ENCODE data around the gene PGR. TPM values are rescaled to one million over a fixed set of nuclear protein-coding genes. Genes with fewer than 3 reads are reported as not detected.

PGR gene
- polyA plus RNA-seq, 1 of the 3 experiments (the other 2 are of a cell fraction), result not detected

DNA sequence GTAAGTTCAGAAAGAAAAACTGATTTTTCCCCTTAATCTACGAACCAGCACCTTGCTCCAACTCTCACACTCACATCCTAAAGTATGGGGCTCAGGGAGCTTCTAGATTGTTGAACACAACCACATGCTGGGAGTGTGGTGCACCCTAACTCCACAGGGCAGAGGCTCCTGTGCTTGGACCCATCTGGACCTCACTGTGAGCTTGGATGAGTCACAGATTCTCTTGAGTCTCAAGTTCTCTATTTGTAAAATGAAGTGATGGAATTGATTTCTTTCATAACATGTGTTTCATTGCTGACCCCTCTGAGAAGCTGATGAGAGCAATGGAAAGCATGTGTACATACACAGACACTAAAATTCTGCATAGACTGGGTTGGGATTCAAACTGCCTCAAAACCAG, 109.7 kb downstream of the PGR start:
- Histone ChIP-seq H3K4me1 (ENCODE audit: control insufficient read depth in 1 of 2, insufficient read depth in 2 of 2, low read depth in 1 of 2, low read length in 1 of 2) (no peaks in the 10 kb centered on the region), H3K9me3 (no peaks in the 10 kb centered on the region), H3K4me2 (no peak overlapping the region), H3F3A (replicated peaks; ENCODE audit: insufficient read depth) (no peaks in the 10 kb centered on the region), H3K9ac (no peak overlapping the region), H3K27ac (ENCODE audit: low read depth in 2 of 2, low read length in 1 of 2) (no peak overlapping the region), H3K9me2 (no peaks in the 10 kb centered on the region), H3K79me2 (ENCODE audit: insufficient read depth) (no peaks in the 10 kb centered on the region), H3K36me3 (replicated peaks in 1 of 2; ENCODE audit: control insufficient read depth in 1 of 2, insufficient read depth in 2 of 2, low read length in 1 of 2) (no peaks in the 10 kb centered on the region), H3K27me3 (ENCODE audit: insufficient read depth) (no peaks in the 10 kb centered on the region), H4K20me1 (ENCODE audit: insufficient read depth) (no peaks in the 10 kb centered on the region), H2AFZ (ENCODE audit: low read depth) (no peak overlapping the region), H3K4me3 (ENCODE audit: low read depth in 2 of 2, low read length in 1 of 2) (no peak overlapping the region)
- TF ChIP-seq RFX5 (IDR thresholded peaks at IDR 0.05; ENCODE audit: low read length) (no peak), GATA2 (CRISPR knock-in tag; IDR thresholded peaks at IDR 0.05) (no peak), GABPA (IDR thresholded peaks at IDR 0.05; ENCODE audit: low read depth) (no peak), EP300 (IDR thresholded peaks at IDR 0.05; ENCODE audit: borderline replicate concordance in 1 of 2, low read depth in 1 of 2, low read length in 1 of 2) (no peak), MEF2A (IDR thresholded peaks at IDR 0.05; ENCODE audit: borderline replicate concordance, low read depth) (no peak), RAD21 (IDR thresholded peaks at IDR 0.05; ENCODE audit: low read length) (no peak), EZH2phosphoT487 (IDR thresholded peaks at IDR 0.05; ENCODE audit: borderline replicate concordance, low read depth) (no peak), ELF1 (IDR thresholded peaks at IDR 0.05) (no peak), POLR2AphosphoS5 (IDR thresholded peaks at IDR 0.05; ENCODE audit: low read depth, low read length) (no peak), TCF12 (IDR thresholded peaks at IDR 0.05) (no peak)
- TF ChIP-seq, protein P1, sequence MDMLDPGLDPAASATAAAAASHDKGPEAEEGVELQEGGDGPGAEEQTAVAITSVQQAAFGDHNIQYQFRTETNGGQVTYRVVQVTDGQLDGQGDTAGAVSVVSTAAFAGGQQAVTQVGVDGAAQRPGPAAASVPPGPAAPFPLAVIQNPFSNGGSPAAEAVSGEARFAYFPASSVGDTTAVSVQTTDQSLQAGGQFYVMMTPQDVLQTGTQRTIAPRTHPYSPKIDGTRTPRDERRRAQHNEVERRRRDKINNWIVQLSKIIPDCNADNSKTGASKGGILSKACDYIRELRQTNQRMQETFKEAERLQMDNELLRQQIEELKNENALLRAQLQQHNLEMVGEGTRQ (IDR thresholded peaks at IDR 0.05; ENCODE audit: borderline replicate concordance, low read depth, low read length), result no peak
- TF ChIP-seq, protein P2, sequence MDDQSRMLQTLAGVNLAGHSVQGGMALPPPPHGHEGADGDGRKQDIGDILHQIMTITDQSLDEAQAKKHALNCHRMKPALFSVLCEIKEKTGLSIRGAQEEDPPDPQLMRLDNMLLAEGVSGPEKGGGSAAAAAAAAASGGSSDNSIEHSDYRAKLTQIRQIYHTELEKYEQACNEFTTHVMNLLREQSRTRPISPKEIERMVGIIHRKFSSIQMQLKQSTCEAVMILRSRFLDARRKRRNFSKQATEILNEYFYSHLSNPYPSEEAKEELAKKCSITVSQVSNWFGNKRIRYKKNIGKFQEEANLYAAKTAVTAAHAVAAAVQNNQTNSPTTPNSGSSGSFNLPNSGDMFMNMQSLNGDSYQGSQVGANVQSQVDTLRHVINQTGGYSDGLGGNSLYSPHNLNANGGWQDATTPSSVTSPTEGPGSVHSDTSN (IDR thresholded peaks at IDR 0.05), result no peak
- TF ChIP-seq, protein P3, sequence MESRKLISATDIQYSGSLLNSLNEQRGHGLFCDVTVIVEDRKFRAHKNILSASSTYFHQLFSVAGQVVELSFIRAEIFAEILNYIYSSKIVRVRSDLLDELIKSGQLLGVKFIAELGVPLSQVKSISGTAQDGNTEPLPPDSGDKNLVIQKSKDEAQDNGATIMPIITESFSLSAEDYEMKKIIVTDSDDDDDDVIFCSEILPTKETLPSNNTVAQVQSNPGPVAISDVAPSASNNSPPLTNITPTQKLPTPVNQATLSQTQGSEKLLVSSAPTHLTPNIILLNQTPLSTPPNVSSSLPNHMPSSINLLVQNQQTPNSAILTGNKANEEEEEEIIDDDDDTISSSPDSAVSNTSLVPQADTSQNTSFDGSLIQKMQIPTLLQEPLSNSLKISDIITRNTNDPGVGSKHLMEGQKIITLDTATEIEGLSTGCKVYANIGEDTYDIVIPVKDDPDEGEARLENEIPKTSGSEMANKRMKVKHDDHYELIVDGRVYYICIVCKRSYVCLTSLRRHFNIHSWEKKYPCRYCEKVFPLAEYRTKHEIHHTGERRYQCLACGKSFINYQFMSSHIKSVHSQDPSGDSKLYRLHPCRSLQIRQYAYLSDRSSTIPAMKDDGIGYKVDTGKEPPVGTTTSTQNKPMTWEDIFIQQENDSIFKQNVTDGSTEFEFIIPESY (IDR thresholded peaks at IDR 0.05; ENCODE audit: borderline replicate concordance, low read depth), result no peak
- DNase-seq, result no peak
- 0% methylated on average over 1 of the region's 1 CpG for WGBS (ENCODE audit: low lambda C conversion rate)
- ChIA-PET CTCF (no interaction called here), POLR2A (no interaction called here)

DNA sequence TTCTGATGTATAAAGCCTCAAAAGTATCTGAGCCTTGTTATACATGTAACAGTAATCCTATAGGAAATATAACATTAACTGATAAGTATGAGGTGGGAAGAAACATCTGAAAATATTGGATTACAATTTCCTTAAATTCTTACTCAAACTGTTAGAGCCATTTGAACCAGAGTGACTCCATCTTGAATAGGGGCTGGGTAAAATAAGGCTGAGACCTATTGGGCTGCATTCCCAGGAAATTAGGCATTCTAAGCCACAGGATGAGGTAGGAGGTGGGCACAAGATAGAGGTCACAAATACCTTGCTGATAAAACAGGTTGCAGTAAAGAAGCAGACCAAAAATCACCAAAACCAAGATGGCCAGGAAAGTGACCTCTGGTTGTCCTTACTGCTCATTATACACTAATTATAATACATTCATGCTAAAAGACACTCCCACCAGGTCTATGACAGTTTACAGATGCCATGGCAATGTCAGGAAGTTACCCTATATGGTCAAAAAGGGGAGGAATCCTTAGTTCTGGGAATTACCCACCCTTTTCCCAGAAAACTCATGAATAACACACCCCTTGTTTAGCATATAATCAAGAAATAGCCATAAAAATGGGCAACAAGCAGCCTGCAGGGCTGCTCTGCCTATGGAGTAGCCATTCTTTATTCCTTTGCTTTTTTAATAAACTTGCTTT, 114.9 kb downstream of the PGR start:
- H3K27me3 ChIP-seq (ENCODE audit: insufficient read depth), result no peaks in the 10 kb centered on the region
- H3K4me1 ChIP-seq (ENCODE audit: control insufficient read depth in 1 of 2, insufficient read depth in 2 of 2, low read depth in 1 of 2, low read length in 1 of 2), result no peaks in the 10 kb centered on the region
- no peaks in the 10 kb centered on the region; the same call in 1 of the 2 replicates for H3K9me2 ChIP-seq
- H4K20me1 ChIP-seq (ENCODE audit: insufficient read depth), result no peaks in the 10 kb centered on the region
- no peak overlapping the region for H2AFZ ChIP-seq (ENCODE audit: low read depth)
- no peak overlapping the region for H3K4me3 ChIP-seq (ENCODE audit: low read depth in 2 of 2, low read length in 1 of 2)
- H3K4me2 ChIP-seq, result no peak overlapping the region
- no peak for DNase-seq
- H3K79me2 ChIP-seq (ENCODE audit: insufficient read depth), result no peaks in the 10 kb centered on the region
- ChIA-PET POLR2A (no interaction called here), CTCF (interaction anchor here (1.1 kb wide), 1 partner anchor 11 kb away, joined by 3 read pairs; no protein-coding TSS in a partner anchor)
- no peak overlapping the region for H3K27ac ChIP-seq (ENCODE audit: low read depth in 2 of 2, low read length in 1 of 2)
- no peaks in the 10 kb centered on the region for H3F3A ChIP-seq (replicated peaks; ENCODE audit: insufficient read depth)
- no peaks in the 10 kb centered on the region for H3K9me3 ChIP-seq
- no peaks in the 10 kb centered on the region for H3K36me3 ChIP-seq (replicated peaks in 1 of 2; ENCODE audit: control insufficient read depth in 1 of 2, insufficient read depth in 2 of 2, low read length in 1 of 2)
- H3K9ac ChIP-seq, result no peak overlapping the region
- no peak for TF ChIP-seq SIN3A (IDR thresholded peaks at IDR 0.05; ENCODE audit: borderline replicate concordance, low read depth, low read length)
- TF ChIP-seq, protein P1 (IDR thresholded peaks at IDR 0.05; ENCODE audit: borderline replicate concordance, low read depth, low read length), result no peak
- TF ChIP-seq TCF12 (IDR thresholded peaks at IDR 0.05), result no peak
- TF ChIP-seq, protein P4, sequence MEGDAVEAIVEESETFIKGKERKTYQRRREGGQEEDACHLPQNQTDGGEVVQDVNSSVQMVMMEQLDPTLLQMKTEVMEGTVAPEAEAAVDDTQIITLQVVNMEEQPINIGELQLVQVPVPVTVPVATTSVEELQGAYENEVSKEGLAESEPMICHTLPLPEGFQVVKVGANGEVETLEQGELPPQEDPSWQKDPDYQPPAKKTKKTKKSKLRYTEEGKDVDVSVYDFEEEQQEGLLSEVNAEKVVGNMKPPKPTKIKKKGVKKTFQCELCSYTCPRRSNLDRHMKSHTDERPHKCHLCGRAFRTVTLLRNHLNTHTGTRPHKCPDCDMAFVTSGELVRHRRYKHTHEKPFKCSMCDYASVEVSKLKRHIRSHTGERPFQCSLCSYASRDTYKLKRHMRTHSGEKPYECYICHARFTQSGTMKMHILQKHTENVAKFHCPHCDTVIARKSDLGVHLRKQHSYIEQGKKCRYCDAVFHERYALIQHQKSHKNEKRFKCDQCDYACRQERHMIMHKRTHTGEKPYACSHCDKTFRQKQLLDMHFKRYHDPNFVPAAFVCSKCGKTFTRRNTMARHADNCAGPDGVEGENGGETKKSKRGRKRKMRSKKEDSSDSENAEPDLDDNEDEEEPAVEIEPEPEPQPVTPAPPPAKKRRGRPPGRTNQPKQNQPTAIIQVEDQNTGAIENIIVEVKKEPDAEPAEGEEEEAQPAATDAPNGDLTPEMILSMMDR (IDR thresholded peaks at IDR 0.05), result no peak
- TF ChIP-seq, protein P5, sequence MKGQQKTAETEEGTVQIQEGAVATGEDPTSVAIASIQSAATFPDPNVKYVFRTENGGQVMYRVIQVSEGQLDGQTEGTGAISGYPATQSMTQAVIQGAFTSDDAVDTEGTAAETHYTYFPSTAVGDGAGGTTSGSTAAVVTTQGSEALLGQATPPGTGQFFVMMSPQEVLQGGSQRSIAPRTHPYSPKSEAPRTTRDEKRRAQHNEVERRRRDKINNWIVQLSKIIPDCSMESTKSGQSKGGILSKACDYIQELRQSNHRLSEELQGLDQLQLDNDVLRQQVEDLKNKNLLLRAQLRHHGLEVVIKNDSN (IDR thresholded peaks at IDR 0.05; ENCODE audit: borderline replicate concordance, low read depth), result no peak
- TF ChIP-seq RAD21 (IDR thresholded peaks at IDR 0.05; ENCODE audit: low read length), result no peak
- TF ChIP-seq JUND (IDR thresholded peaks at IDR 0.05), result no peak
- TF ChIP-seq RCOR1 (IDR thresholded peaks at IDR 0.05; ENCODE audit: low read length), result no peak
- TF ChIP-seq GATA2 (CRISPR knock-in tag; IDR thresholded peaks at IDR 0.05), result no peak
- TF ChIP-seq, protein P2 (IDR thresholded peaks at IDR 0.05), result no peak

Measured in SK-N-SH (cell line).